Fibroblast of gingiva (primary cell): Measurements from ENCODE around the gene EVC.

ENCODE experiments used
- DNase-seq: peaks from one replicate; pipeline ENCODE4 v3.0.0-alpha.2; 2011; ENCODE audit warnings: low read depth

The EVC gene

GRCh38 chr4:5730993-5731990 lies 20.3 kb downstream of the EVC start:
- peak; percentile 22 for DNase-seq

GRCh38 chr4:5732158-5732557 lies 21.2 kb downstream of the EVC start:
- DNase-seq: no peak

- no peak for DNase-seq
These were observed 23.9 kb downstream of the EVC start for GRCh38 chr4:5734853-5735252.

- DNase-seq: no peak
These were observed 24.5 kb downstream of the EVC start for GRCh38 chr4:5735463-5735862.

GRCh38 chr4:5738061-5738460 lies 27.1 kb downstream of the EVC start:
- DNase-seq: no peak

- DNase-seq: no peak
These were observed 31.4 kb downstream of the EVC start for GRCh38 chr4:5742388-5742787.

- no peak for DNase-seq
These were observed 32.0 kb downstream of the EVC start for GRCh38 chr4:5742968-5743367.

- DNase-seq: no peak
These were observed 35.2 kb downstream of the EVC start for GRCh38 chr4:5746250-5746649.

GRCh38 chr4:5746829-5747737 lies 36.1 kb downstream of the EVC start:
- DNase-seq: peak; percentile 9

GRCh38 chr4:5747738-5748375 lies 36.9 kb downstream of the EVC start:
- peak; percentile 99 for DNase-seq

GRCh38 chr4:5749568-5749967 lies 38.6 kb downstream of the EVC start:
- DNase-seq: no peak

- peak; percentile 52 for DNase-seq
These were observed 39.3 kb downstream of the EVC start for GRCh38 chr4:5750052-5750945.

- peak; percentile 87 for DNase-seq
These were observed 40.1 kb downstream of the EVC start for GRCh38 chr4:5750946-5751665.

GRCh38 chr4:5751666-5752375 lies 40.8 kb downstream of the EVC start:
- no peak for DNase-seq

- DNase-seq: no peak
These were observed 41.6 kb downstream of the EVC start for GRCh38 chr4:5752376-5753184.

GRCh38 chr4:5753366-5753765 lies 42.4 kb downstream of the EVC start:
- DNase-seq: no peak

GRCh38 chr4:5753766-5754528 lies 42.9 kb downstream of the EVC start:
- DNase-seq: peak; percentile 70

- no peak for DNase-seq
These were observed 43.5 kb downstream of the EVC start for GRCh38 chr4:5754529-5754881.
